RWPE1 (cell line): ENCODE measurements around the gene L3MBTL3.

Experiments
- CTCF ChIA-PET: fragments of 350-600 bp; sonication (Branson Sonifier 250); formaldehyde crosslinking; extraction: SDS; loops from one replicate; lab custom pipeline; 2021; lab: Yijun Ruan, JAX
- POLR2A ChIA-PET: fragments of 400-600 bp; formaldehyde crosslinking; extraction: SDS; loops from one replicate; lab custom pipeline; 2020; ENCODE audit warnings: antibody characterized with exemption; ENCODE audit not compliant: low non-redundant PET; lab: Yijun Ruan, JAX
- DNase-seq: peaks from one replicate; pipeline ENCODE4 v3.0.0; 2012; ENCODE audit warnings: low spot score
- H3K27ac ChIP-seq: fragments of 450-650 bp; 2 replicates; pipeline ENCODE4 v1.5.1; 2017
- CTCF ChIP-seq: fragments of 450-650 bp; conservative IDR thresholded peaks from 2 replicates; pipeline ENCODE4 v1.5.1; 2017; ENCODE audit warnings: low read depth, mild to moderate bottlenecking

The L3MBTL3 gene

DNA sequence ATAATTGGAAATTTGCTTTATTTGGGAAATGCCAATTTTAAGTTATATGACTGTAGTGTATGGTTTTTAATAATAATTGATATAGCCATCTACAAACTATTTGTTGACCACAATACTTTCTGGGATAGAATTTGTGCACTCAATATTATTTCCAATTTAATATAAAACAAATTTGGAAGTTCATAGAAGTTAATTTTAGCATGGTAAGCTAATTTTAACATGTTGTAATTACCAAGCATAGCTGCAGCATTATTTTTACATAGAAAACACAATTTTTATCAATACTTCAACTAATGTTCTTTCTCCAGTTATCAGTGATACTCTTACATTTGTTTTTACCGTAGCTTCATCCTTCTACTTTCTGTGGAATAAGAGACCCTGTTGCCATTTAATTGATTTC lies 100.8 kb downstream of the L3MBTL3 start:
- no peak overlapping the region for H3K27ac ChIP-seq
- CTCF ChIA-PET: no interaction called here
- POLR2A ChIA-PET: no interaction called here
- DNase-seq: no peak
- no peak for TF ChIP-seq CTCF

GRCh38 chr6:130120731-130121130 lies 102.3 kb downstream of the L3MBTL3 start:
- ChIA-PET POLR2A (no interaction called here), CTCF (no interaction called here)
- no peak for TF ChIP-seq CTCF

GRCh38 chr6:130122243-130122642 lies 103.9 kb downstream of the L3MBTL3 start:
- CTCF ChIA-PET: no interaction called here
- no peak for DNase-seq
- no peak overlapping the region for H3K27ac ChIP-seq
- POLR2A ChIA-PET: no interaction called here
- TF ChIP-seq CTCF: no peak

More at GRCh38 chr6:130120731-130121130, 102.3 kb downstream of the L3MBTL3 start:
- no peak overlapping the region for H3K27ac ChIP-seq
- DNase-seq: no peak

DNA sequence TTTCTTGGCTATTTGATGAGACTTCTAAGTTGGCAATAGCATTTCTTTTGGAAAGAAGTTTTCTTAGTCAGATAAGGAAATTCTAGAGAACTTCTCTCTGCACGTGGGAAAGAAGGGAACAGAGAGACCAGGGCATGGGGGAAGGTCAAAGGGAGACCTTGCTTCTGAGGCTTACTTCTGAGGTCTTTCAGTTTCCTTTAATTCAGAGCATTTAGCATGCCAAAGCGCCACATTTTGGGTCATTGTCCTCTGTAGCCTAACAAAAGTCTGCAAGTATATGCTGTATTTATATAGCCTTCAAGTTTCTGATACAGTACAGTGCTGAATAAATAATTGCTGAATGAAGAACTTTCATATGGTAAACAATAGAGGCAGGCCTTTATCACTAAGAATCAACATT lies 108.8 kb downstream of the L3MBTL3 start:
- CTCF ChIA-PET: no interaction called here
- no peak overlapping the region for H3K27ac ChIP-seq
- POLR2A ChIA-PET: no interaction called here
- no peak for TF ChIP-seq CTCF
- DNase-seq: no peak

- no peak overlapping the region for H3K27ac ChIP-seq
- TF ChIP-seq CTCF: no peak
- CTCF ChIA-PET: no interaction called here
- no peak for DNase-seq
- POLR2A ChIA-PET: no interaction called here
These were observed 109.9 kb downstream of the L3MBTL3 start for GRCh38 chr6:130128326-130128725.

GRCh38 chr6:130129762-130130246 lies 111.4 kb downstream of the L3MBTL3 start:
- ChIA-PET CTCF (interaction anchor here (0.7 kb wide), 1 partner anchor 271 kb away, joined by 5 read pairs; no protein-coding TSS in a partner anchor), POLR2A (no interaction called here)
- no peak for DNase-seq
- H3K27ac ChIP-seq: no peak overlapping the region
- TF ChIP-seq CTCF: no peak
